Measurements from ENCODE around the gene KDM4D.
A peak's percentile ranks its signal among the peaks of the same experiment; 100 is the strongest.
"Not testable (repeated sequence)": the region's sequence is repeated elsewhere in the genome, so short reads cannot be mapped to it uniquely, and the experiment has no call there.

Gene KDM4D

GRCh38 chr11:94973099-94973968 is at the start of gene KDM4D, which contains the start of gene CWC15:
Gene KDM4D, plus strand, starts transcription at chr11:94973709. Its CDS starts 23,664 bp downstream, at chr11:94997373.
Gene CWC15, minus strand, starts transcription at chr11:94973556. Its CDS starts 1,371 bp downstream, at chr11:94972185.
- Histone ChIP-seq H3K36me3 (ENCODE audit: control insufficient read depth, insufficient read depth, low read length) (peaks cover 12% of the 10 kb centered on the region), H3K9ac (ENCODE audit: low read length) (peak within 1 kb of the TSS; percentile 92), H3K4me1 (ENCODE audit: control insufficient read depth, insufficient read depth, low read length) (peaks cover 5% of the 10 kb centered on the region), H3K4me3 (ENCODE audit: low read length) (peak within 1 kb of the TSS; percentile 64), H3K27me3 (ENCODE audit: control insufficient read depth, insufficient read depth, low read length) (no peaks in the 10 kb centered on the region), H3K9me3 (ENCODE audit: control insufficient read depth, low read length) (no peaks in the 10 kb centered on the region)

GRCh38 chr11:94924171-94924572 is 49.3 kb upstream of the KDM4D start:
- no peak overlapping the region for H3K9ac ChIP-seq (ENCODE audit: low read length)
- no peak overlapping the region for H3K4me3 ChIP-seq (ENCODE audit: low read length)
- no peaks in the 10 kb centered on the region for H3K36me3 ChIP-seq (ENCODE audit: control insufficient read depth, insufficient read depth, low read length)
- no peaks in the 10 kb centered on the region for H3K27me3 ChIP-seq (ENCODE audit: control insufficient read depth, insufficient read depth, low read length)
- H3K4me1 ChIP-seq (ENCODE audit: control insufficient read depth, insufficient read depth, low read length) = peaks cover 7% of the 10 kb centered on the region
- H3K9me3 ChIP-seq (ENCODE audit: control insufficient read depth, low read length) = no peaks in the 10 kb centered on the region

- peaks cover 7% of the 10 kb centered on the region for H3K4me1 ChIP-seq (ENCODE audit: control insufficient read depth, insufficient read depth, low read length)
- no peak overlapping the region for H3K4me3 ChIP-seq (ENCODE audit: low read length)
- H3K27me3 ChIP-seq (ENCODE audit: control insufficient read depth, insufficient read depth, low read length) = no peaks in the 10 kb centered on the region
- H3K9me3 ChIP-seq (ENCODE audit: control insufficient read depth, low read length) = no peaks in the 10 kb centered on the region
- H3K9ac ChIP-seq (ENCODE audit: low read length) = no peak overlapping the region
- H3K36me3 ChIP-seq (ENCODE audit: control insufficient read depth, insufficient read depth, low read length) = no peaks in the 10 kb centered on the region
These were observed 48.9 kb upstream of the KDM4D start for GRCh38 chr11:94924612-94925011.

- Histone ChIP-seq H3K4me1 (ENCODE audit: control insufficient read depth, insufficient read depth, low read length) (peaks cover 7% of the 10 kb centered on the region), H3K36me3 (ENCODE audit: control insufficient read depth, insufficient read depth, low read length) (no peaks in the 10 kb centered on the region), H3K27me3 (ENCODE audit: control insufficient read depth, insufficient read depth, low read length) (no peaks in the 10 kb centered on the region), H3K9ac (ENCODE audit: low read length) (no peak overlapping the region), H3K4me3 (ENCODE audit: low read length) (no peak overlapping the region), H3K9me3 (ENCODE audit: control insufficient read depth, low read length) (no peaks in the 10 kb centered on the region)
These were observed 47.9 kb upstream of the KDM4D start for GRCh38 chr11:94925422-94926270.

GRCh38 chr11:94926271-94926625 is 47.3 kb upstream of the KDM4D start:
- H3K36me3 ChIP-seq (ENCODE audit: control insufficient read depth, insufficient read depth, low read length) = no peaks in the 10 kb centered on the region
- no peak overlapping the region for H3K4me3 ChIP-seq (ENCODE audit: low read length)
- H3K4me1 ChIP-seq (ENCODE audit: control insufficient read depth, insufficient read depth, low read length) = peaks cover 7% of the 10 kb centered on the region
- no peak overlapping the region for H3K9ac ChIP-seq (ENCODE audit: low read length)
- H3K27me3 ChIP-seq (ENCODE audit: control insufficient read depth, insufficient read depth, low read length) = no peaks in the 10 kb centered on the region
- H3K9me3 ChIP-seq (ENCODE audit: control insufficient read depth, low read length) = no peaks in the 10 kb centered on the region

GRCh38 chr11:94926698-94927237 is 46.7 kb upstream of the KDM4D start:
- H3K36me3 ChIP-seq (ENCODE audit: control insufficient read depth, insufficient read depth, low read length) = no peaks in the 10 kb centered on the region

GRCh38 chr11:94928117-94928990 is 45.2 kb upstream of the KDM4D start:
- Histone ChIP-seq H3K9ac (ENCODE audit: low read length) (no peak overlapping the region), H3K9me3 (ENCODE audit: control insufficient read depth, low read length) (no peaks in the 10 kb centered on the region), H3K36me3 (ENCODE audit: control insufficient read depth, insufficient read depth, low read length) (no peaks in the 10 kb centered on the region), H3K4me3 (ENCODE audit: low read length) (no peak overlapping the region), H3K4me1 (ENCODE audit: control insufficient read depth, insufficient read depth, low read length) (peaks cover 7% of the 10 kb centered on the region), H3K27me3 (ENCODE audit: control insufficient read depth, insufficient read depth, low read length) (no peaks in the 10 kb centered on the region)

More at GRCh38 chr11:94926698-94927237, 46.7 kb upstream of the KDM4D start:
- Histone ChIP-seq H3K4me3 (ENCODE audit: low read length) (no peak overlapping the region), H3K27me3 (ENCODE audit: control insufficient read depth, insufficient read depth, low read length) (no peaks in the 10 kb centered on the region), H3K9ac (ENCODE audit: low read length) (no peak overlapping the region), H3K9me3 (ENCODE audit: control insufficient read depth, low read length) (no peaks in the 10 kb centered on the region), H3K4me1 (ENCODE audit: control insufficient read depth, insufficient read depth, low read length) (peaks cover 7% of the 10 kb centered on the region)

- not testable (repeated sequence) for H3K4me1 ChIP-seq (ENCODE audit: control insufficient read depth, insufficient read depth, low read length); H3K36me3 ChIP-seq (ENCODE audit: control insufficient read depth, insufficient read depth, low read length); H3K27me3 ChIP-seq (ENCODE audit: control insufficient read depth, insufficient read depth, low read length); H3K4me3 ChIP-seq (ENCODE audit: low read length); H3K9me3 ChIP-seq (ENCODE audit: control insufficient read depth, low read length); H3K9ac ChIP-seq (ENCODE audit: low read length)
These were observed 41.4 kb upstream of the KDM4D start for GRCh38 chr11:94932072-94932471.

GRCh38 chr11:94932503-94932902 is 41.0 kb upstream of the KDM4D start:
- Histone ChIP-seq H3K27me3 (ENCODE audit: control insufficient read depth, insufficient read depth, low read length) (no peaks in the 10 kb centered on the region), H3K9me3 (ENCODE audit: control insufficient read depth, low read length) (no peaks in the 10 kb centered on the region), H3K4me3 (ENCODE audit: low read length) (no peak overlapping the region), H3K9ac (ENCODE audit: low read length) (no peak overlapping the region), H3K4me1 (ENCODE audit: control insufficient read depth, insufficient read depth, low read length) (peaks cover 4% of the 10 kb centered on the region), H3K36me3 (ENCODE audit: control insufficient read depth, insufficient read depth, low read length) (no peaks in the 10 kb centered on the region)

- H3K27me3 ChIP-seq (ENCODE audit: control insufficient read depth, insufficient read depth, low read length) = no peaks in the 10 kb centered on the region
- H3K9ac ChIP-seq (ENCODE audit: low read length) = peak overlapping the region; percentile 6
- H3K4me3 ChIP-seq (ENCODE audit: low read length) = no peak overlapping the region
- no peaks in the 10 kb centered on the region for H3K36me3 ChIP-seq (ENCODE audit: control insufficient read depth, insufficient read depth, low read length)
- peaks cover 4% of the 10 kb centered on the region for H3K4me1 ChIP-seq (ENCODE audit: control insufficient read depth, insufficient read depth, low read length)
- no peaks in the 10 kb centered on the region for H3K9me3 ChIP-seq (ENCODE audit: control insufficient read depth, low read length)
These were observed 40.0 kb upstream of the KDM4D start for GRCh38 chr11:94933223-94934130.

Measured in mucosa of stomach (tissue), 1 donor.